ENCODE results near the gene INO80C.

INO80C gene

DNA sequence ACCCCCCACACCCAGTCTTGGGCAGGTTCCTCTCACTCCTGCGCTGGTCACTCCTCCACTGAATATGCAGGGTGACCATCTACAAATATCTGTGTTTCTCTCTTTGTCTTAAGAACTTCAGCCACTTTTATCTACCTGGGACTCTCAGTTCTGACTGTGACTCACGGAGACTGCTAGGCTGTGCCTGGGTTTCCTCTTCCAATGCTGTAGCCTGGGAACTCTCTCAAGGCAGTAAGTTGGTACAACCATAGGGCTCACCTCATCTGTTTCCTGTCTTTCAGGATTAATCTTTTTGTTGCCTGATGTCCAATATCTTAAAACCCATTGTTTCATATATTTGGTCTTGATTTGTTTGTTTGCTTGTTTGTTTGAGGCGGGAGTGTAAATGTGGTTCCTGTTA lies 73.4 kb downstream of the INO80C start:
- DNase-seq = no peak

DNA sequence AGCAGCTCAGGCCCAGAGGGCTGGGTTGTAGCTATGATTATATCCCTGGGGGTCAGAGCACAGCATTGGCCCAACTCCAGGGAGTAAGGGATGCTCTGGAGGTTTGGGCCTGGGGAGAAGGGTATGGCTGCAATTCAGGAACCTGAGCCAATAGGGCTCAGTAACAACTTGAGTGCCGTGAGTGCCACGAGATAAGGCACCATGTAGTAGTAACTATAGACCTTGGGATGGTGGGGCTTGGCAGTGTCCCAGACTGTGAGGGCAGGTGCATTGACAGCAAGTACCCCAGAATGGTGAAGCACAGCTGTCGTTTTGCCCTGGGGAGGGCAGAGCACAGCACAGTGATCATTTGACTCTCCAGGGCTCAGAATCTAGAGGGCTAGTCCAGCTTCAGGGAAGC lies 75.5 kb downstream of the INO80C start:
- DNase-seq = no peak

DNA sequence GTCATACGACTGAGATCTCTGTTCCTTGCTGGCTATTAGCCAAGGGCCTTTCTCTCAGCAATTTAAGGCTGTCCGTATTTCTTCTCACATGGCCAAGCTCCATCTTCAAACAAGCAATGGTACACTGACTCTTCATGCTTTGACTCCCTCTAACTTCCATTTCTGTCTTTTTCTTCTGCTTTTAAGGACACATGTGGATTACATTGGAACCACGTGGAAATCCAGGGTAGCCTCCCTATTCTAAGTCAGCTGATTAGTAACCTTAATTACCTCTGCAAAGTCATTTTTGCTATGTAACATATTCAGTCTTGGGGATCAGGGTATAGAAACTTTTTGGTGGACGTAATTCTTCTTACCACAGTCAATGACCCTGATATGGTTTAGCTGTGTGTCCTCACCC lies 79.2 kb downstream of the INO80C start:
- no peak for DNase-seq
